NCI-H69 (cell line): ENCODE data around the gene KERA.

Experiments used
- DNase-seq: peaks from one replicate; lab custom pipeline; 2025; lab: John Stamatoyannopoulos, UW

The KERA gene

DNA sequence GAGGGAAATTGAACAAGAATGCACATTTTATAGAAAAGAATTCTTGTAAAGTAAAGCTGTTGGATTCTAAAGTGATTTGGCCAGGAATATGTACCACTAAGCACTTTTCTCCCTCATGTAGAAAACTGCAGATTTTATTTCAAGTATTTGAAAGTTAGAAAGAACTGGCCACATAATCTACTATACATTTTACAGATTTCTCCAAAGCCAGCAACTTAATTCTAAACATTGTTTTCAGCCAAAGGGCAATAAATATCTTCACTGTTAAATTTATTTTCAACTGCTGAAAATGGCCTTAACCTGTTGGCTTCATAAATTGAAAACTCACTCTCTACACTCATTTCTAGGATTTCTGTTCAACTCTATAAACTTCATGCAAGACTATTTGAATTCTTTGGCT is 15.6 kb upstream of the KERA start:
- no peak for DNase-seq

DNA sequence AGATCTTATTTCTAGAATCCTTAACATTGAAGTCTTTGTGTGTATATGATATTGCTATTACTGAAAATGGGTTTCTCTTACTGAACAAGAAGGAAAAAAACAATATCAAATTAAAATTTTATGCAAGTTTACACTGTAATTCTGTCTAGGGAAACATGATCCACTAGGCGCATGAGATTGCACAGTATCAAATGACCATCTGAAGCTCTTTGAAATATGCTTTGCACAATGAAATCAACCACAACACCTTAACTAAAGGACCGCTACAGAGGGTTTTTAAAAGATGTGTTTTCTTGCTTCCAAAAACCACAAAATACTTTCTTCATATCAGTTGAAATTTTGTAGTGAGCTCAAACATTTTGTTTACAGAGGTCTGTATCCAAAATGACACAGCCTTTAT is 15.1 kb upstream of the KERA start:
- DNase-seq: peak; percentile 31

DNA sequence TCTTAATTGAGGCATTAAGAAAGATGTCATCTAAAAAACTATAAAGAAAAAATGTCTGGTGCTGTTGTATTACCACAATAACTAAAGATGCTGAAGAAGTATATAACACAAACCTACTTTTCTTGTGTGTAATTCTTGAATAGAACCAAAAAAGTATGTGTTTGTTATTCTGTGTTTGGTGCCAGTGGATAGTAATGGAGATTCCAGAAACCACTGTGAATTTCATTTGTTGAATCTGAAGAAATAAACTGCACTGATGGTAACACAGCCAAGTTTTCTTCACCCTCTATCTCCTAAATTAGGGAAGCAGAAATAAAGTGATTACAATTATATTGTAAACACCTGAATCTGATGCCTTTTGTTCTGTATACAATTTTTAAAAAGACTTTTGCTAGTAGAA is 13.1 kb upstream of the KERA start:
- DNase-seq: no peak

DNA sequence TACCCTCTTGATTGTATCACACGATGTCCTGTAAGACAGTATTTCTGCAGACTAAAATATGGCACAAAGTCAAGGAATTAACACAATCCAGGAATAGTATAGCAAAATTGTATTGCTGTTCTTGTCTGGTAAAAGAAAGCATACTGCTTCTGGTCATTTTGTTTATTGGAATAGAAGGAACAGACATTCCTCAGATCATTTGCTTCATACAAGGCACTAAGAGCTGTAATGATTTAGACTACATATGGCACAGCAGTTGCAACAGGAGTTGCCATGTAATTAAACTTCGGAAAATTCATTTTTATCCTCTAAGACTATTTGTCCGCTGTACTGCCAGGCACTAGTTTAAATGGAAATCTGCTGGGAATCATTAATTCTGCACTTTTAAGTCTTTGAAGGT is 7.6 kb upstream of the KERA start:
- DNase-seq: no peak

DNA sequence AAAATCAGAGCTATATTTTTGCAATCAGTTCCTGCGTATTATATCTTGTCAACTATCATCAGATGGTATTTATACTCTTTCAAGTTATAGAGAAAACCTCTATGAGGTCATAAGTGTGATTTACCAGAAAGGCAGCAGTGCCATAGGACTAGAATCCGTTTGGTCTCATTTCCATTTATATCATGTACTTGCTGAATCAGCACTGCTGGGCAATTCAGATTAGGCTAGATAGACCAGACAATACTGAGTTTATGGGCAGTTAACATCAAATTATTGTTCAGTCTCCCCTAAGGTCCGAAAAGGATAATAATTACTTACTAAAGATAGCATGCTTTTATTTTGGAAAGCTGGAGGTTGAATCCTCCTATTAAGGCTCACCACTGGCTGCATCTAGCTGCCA is 6.8 kb upstream of the KERA start:
- DNase-seq: no peak

DNA sequence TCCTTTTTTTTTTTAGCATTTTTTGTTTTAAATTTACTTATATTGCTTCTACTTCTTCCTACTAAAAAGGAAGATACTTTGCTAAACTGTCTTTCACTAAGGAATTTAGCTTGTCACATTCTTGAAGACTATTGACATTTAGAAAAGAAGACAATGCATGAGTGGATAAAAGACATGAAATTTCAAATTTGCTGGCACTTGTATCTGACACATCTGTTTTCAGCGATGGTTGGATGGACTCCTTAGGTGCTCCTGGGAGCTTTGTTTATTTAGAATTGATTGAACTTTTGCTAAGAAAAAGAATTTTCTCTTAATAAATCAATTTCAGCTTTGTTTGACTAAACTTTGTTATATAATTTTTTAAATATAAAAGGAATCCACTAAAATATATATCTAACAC is 3.3 kb upstream of the KERA start:
- DNase-seq: no peak

DNA sequence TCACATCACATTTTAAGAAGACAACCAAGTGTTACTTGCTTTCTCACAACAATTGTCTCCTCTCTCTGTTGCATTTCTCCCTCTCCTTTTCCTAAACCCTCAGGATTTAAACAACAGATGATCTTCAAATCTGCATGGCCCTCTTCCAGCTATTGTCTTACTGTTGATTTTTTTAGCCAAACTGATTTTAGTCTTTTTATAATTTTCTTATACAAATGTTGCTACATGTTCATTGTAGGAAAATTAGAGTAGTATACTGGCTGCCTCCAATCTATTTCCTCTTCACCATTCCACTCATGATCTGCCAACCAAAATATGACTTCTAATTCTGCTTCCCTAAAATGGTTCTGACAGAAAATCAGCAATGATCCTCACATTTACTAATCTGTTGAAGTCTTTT is 1.4 kb upstream of the KERA start:
- no peak for DNase-seq

DNA sequence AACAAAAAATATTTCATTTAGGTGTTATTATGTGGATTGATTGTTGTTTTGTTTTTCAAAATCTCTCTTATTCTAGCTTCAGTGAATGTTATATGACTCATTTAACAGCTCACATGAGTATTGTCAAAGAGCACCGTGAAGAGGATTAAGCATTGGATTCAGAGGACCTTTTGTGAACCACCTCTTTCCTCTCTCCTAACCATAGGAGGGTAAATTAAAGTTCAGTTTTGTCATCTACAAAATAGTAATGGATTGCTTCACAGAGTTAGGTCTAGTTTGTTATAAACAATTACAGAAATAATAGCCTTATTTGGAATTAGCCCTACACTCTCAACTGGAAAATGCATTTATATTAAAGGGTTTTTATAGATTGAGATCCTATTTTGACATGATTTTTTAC is 962 bp upstream of the KERA start:
- DNase-seq: no peak

DNA sequence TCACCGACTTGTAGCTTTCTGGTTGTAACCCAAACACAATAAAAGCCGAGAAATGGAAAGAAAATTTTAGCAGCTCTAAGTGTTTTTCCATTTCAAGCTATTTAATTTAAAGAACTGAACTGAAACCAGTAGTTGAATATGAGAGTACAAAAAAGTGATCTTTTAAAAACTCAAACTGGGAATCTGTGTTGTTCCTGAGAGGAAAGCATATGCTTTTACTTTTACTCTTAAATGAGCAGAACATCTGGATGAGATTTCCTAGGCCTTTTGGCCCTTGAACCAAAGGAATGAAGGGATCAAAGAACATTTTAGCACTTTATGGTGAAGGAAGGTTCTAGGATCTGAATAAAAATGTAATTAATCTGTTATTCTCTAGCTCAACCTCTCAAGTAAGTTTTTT is 1.3 kb downstream of the KERA start:
- DNase-seq: no peak

DNA sequence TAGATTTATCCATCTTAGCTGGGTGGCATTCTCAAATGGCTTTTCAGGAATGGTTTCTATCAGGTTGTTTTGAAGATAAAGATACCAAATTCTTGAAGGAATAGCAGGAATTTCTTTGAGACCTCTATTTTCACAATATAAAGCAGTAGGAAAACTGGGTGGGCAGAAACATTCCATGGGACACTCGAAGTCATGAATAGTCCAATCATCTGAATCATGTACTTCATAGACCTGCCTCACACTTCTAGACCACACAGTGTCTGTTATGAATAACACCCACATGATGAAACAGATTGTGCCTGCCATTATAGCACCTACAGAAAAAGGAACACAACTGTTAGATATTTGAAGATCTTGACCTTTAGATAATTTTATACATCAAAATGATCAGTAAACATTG is 1.8 kb downstream of the KERA start:
- peak; percentile 80 for DNase-seq

DNA sequence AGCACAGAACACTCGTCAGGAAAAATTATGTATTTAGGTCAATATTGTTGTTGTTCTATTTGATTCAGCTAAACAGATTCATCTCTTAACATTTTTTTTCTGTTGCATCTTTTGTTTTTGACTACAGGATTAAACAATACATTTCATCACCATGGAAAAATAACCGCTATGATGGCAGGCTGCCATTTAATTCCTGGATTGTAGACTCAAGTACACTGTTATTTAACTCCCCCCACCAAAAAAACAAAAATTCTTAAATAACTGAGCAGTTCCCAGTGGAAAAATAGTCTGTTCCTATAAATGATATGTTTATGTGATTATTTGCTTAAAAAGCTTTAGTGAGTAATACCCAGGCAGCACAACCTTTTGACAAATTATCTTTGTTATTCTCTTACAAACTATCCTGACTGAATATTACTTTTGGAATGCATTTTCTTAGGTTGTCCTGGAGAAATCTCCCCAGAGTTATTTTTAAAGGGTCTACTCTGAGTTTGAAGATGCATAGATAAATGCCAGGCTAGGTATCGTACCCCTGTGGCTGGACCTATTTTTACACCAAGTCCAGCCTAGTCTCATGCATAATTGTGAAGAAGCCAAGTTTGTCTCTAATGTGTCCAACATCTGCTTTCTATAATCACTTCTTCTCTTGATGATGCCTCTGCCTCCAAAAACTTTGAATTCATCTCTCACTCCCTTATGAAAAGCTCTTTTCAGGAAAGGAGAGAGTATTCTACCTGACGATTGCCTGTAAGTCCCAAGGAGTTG is 3.7 kb downstream of the KERA start:
- DNase-seq: peak; percentile 13

DNA sequence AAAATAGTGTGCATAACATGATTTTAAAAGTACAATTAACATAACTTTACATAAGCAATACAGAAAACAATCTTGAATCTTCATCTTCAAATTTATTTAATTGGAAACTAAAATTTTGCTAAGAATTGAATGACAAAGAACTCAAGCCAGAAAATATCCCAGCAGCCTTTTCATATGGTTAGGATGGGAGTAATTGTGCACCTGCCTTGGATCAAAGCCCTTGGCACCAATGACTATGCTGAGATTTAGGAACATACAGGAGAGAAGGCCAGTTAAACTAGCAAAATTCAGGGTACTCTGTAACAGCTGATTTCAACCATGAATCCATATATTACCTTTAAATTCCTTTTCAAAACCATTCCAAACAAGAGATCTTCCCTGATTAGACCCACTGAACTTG is 5.8 kb downstream of the KERA start:
- DNase-seq: no peak

DNA sequence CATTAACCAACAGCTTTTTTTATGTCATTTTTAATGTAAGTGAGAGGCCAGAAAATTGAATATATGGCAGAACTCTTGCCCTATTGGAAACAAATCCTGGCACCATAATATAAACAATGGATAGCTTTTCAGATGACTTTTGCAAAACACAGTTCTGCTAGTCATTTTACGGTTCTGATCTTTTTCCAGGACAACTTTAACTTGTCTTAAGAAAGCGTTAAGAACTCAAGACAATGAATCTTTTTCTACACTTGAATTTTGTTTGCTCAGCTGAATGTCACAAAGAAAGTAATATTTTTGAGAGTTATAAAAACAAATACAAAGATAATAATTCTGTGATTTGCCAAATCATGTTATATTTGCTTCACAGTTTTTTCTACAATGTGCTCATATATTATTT is 13.2 kb downstream of the KERA start:
- no peak for DNase-seq

DNA sequence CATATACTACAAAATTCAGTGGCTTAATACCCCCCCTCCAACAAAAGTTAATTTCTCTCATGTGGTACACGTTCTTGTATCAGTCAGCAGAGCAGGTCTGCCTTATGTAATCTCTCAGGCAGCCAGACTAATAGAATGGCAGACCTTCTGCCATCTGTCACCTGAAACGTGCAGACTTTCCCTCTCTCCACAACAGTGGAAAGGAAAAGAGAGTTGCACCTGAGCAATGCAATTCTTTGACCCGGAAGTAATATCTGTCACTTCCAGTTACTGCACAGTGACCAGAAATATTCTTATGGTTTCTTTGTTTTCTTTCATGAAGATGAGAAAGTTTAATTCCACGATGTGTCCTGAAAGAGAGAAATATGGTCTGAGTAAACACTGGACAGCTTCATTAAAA is 14.4 kb downstream of the KERA start:
- DNase-seq: peak; percentile 85

DNA sequence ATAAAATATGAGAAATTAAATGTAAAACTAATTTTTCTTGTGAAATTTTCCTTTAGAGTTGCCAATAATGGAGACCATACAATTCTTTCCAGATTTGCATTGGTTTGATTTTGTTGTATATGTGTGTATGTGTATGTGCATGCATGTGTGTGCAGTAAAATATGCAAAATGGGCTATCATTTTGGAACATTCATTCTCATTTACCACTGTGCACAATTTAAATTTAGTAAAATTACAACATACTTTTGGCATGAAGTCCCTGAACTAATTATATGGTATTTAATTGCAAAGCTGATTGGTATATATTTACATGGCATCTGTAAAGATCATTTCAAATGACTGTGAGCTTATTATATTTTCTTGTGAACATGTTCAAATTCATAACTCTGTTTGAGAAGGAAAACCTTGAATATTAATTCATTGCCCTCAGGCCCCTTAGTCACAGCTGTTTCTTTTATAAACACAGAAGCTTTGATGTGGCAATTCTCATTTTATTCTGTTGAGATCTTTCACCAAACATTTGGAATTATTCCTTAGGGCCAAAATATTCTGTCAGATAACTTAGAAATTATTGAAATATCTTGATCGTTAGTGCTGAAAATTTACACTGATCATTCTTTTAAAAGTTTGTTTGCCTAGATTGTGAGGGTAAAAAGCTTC is 17.6 kb downstream of the KERA start:
- DNase-seq: peak; percentile 77

DNA sequence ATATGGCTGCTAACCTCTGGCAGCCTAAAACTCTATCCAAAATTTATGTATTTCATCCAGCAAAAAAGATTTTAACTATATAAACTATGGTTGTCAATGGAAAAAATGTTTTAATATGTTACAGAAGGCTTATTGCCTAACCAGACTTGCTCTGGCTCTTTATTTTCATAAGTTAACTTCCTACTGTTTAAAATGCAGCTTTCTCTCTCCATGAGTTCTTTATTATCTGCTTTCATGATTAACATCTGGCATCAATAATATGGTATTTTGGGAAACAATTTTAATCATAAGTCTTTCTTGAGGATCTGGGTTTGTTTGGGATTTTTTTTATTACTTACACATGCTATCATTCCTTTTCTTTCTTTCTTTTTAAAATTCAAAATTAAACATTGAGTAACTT is 20.5 kb downstream of the KERA start:
- DNase-seq: peak; percentile 27

DNA sequence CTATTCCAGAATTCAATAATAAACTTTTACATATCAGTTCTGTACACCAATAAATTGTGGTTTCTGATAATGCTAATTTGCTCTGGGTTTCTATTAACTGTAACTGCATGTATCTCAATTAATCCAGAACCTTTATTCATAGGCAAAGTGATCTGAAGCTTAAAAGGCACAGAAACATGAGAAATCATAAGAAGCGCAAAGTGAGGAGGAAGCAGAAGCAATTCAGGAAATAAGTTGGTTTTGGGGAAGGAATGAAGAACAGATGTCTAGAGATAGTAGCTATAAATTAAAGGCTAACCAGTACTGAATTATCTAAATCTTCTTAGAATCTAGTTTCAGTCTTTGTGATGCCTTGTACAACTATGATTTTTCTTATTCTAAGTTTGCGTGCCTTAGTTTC is 24.6 kb downstream of the KERA start:
- DNase-seq: no peak

DNA sequence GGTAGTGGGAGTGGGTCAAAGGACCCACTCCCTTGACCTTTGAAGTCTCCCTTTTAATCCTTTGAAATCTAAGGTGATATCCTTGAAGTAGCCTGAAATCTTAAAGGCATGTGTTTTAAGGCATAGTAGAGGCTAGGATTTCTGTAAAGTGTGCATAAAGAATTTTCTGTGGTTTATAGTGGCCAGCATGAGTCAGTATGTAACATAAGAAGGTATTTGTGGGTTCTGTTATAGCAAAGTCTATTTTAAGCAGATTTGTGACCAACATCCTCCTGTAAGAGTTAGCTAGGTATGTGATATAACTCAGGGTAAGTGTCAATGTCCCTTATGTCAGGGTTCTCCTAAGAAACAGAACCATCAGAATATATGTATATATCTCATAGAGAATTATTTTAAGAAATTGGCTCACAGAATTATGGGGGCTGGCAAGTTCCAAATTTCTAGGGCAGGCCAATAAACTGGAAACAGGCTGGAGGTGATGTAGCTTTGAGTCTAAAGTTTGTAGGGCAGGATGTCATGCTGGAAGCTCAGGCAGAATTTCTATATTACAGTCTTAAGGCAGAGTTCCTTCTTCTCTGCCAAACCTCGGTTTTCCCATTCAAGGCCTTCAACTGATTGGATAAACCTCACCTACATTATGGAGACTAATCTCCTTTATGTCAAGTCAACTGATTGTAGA is 34.4 kb downstream of the KERA start:
- DNase-seq: no peak

DNA sequence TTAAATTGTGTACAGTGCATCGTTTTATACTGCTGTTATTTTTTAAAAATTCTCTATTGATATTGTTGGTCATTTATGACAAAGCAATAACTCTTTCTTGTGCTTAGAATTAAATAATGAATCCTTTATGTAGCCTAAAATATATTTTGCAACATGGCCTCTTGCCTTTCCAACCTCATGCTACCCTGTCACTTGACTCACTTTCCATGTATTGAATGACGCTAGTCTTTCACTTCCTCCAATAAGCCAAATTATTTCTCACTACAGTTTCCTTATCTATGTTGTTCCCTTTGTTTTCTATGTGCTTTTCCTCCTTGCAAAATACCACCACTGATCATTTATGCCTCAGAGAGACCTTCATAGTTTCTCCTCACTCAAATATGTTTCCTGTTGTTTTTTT is 36.7 kb downstream of the KERA start:
- no peak for DNase-seq

DNA sequence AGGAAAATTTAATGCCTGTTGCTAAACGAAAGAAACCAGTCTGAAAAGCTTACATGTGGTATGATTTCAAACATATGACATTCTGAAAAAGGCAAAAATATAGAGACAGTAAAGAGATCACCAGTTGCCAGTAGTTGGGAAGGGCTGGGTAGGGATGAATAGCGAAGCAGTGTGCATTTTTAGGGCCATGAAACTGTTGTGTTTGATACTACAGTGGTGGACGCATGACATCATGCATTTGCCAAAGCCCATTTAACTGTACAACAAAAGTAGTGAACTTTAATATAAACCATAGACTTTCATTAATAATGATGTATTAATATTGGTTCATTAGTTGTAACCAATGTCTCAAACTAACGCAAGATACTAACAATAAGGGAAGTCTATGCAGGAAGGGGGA is 38.4 kb downstream of the KERA start:
- DNase-seq: no peak

DNA sequence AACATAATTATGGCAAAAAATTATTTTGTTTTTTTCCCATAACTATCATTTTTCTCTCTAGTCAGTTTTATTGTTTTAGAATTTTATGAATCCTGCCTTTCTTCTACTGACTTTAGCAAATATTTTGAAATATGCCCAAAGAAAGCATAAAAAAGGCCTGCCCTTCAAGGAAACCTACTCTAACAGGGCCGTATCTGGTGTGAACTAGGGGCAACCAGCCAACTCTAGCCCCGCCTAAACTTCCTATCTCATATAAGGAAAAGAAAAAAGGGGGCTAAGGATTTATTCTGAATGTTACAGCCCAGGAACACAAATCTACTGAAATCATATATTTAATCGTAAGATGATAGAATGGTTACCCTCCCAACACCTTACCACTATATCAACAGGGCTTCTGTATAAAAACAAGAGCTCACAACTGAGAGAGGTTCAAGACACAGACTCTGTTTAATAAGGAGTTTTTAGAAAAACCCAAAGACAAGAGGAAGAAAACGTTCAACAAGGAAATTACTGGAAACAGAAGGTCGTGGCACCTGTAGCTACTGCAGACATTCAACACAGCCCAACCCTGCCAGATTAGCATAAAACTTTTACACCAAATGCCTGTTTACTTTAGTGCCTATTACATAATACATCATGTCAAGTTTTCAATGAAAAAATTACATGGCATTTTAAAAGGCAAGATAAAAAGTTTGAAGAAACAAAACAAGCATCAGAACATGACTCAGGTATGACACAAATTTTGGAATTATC is 40.1 kb downstream of the KERA start:
- no peak for DNase-seq

DNA sequence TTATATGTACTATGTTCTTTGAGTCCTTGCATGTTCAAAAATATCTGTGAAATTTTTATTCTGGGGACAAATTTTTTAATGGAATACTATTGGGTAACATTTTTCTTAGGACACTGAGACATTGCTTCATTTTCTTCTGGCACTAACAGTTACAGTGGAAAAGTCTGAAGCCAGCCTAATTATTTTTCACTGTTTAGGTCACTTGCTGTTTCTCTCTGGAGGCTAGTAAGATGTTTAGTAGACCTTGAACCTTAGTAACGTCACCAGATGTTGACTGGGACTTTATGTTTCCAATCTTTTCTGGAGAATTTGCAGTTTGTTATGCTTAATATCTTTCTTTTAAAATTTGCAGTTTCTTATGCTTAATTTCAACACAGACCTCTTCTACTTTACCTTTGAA is 40.8 kb downstream of the KERA start:
- no peak for DNase-seq
